Astrocyte (in vitro differentiated cells and primary cell): Measurements from ENCODE around the gene IYD. TPM values are rescaled to one million over a fixed set of nuclear protein-coding genes. Genes with fewer than 3 reads are reported as not detected.

Experiments used
- DNase-seq: peaks from one replicate; pipeline ENCODE4 v3.0.0-alpha.2; 2010; ENCODE audit warnings: low read depth
- FAIRE-seq: peaks from 2 replicates; lab custom pipeline; 2011; peaks lifted over from hg19 to GRCh38; lab: Jason Lieb, UNC
- H2AFZ ChIP-seq: 2 replicates; pipeline ENCODE4 v1.6.0; 2012; ENCODE audit warnings: low read depth, low read length, inconsistent platforms
- H3K27ac ChIP-seq: 2 replicates; pipeline ENCODE4 v1.5.1; 2011; ENCODE audit warnings: low read depth, low read length, inconsistent platforms
- H3K27me3 ChIP-seq: 2 replicates; pipeline ENCODE4 v1.6.0; 2011; ENCODE audit warnings: low read length, inconsistent platforms; ENCODE audit not compliant: insufficient read depth
- H3K36me3 ChIP-seq: 2 replicates; pipeline ENCODE4 v1.5.1; 2011; ENCODE audit warnings: low read length, inconsistent platforms; ENCODE audit not compliant: insufficient read depth
- H3K4me1 ChIP-seq: 2 replicates; pipeline ENCODE4 v1.5.1; 2011; ENCODE audit warnings: low read length, inconsistent platforms; ENCODE audit not compliant: insufficient read depth
- H3K4me2 ChIP-seq: 2 replicates; pipeline ENCODE4 v1.6.0; 2012; ENCODE audit warnings: low read length, inconsistent platforms
- H3K4me3 ChIP-seq: 2 replicates; pipeline ENCODE4 v1.5.1; 2011; ENCODE audit warnings: low read depth, mild to moderate bottlenecking, low read length, inconsistent platforms; ENCODE audit not compliant: insufficient read depth
- H3K79me2 ChIP-seq: 2 replicates; pipeline ENCODE4 v1.6.0; 2012; ENCODE audit warnings: mild to moderate bottlenecking, low read length, inconsistent platforms; ENCODE audit not compliant: insufficient read depth
- H3K9ac ChIP-seq: 2 replicates; pipeline ENCODE4 v1.6.0; 2012; ENCODE audit warnings: mild to moderate bottlenecking, low read length, inconsistent platforms
- H3K9me3 ChIP-seq: 2 replicates; pipeline ENCODE4 v1.5.1; 2012; ENCODE audit warnings: low read depth, mild to moderate bottlenecking, low read length, inconsistent platforms; ENCODE audit not compliant: insufficient read depth
- H4K20me1 ChIP-seq: 2 replicates; pipeline ENCODE4 v1.6.0; 2012; ENCODE audit warnings: low read length, inconsistent platforms; ENCODE audit not compliant: insufficient read depth
- H3K27ac Mint-ChIP-seq: one replicate; pipeline ENCODE4 v1.8.0; 2021; ENCODE audit warnings: mild to moderate bottlenecking, mixed read lengths; ENCODE audit not compliant: unreplicated experiment
- H3K27me3 Mint-ChIP-seq: one replicate; pipeline ENCODE4 v1.8.0; 2021; ENCODE audit warnings: low read depth, mixed read lengths; ENCODE audit not compliant: unreplicated experiment
- H3K36me3 Mint-ChIP-seq: one replicate; pipeline ENCODE4 v1.8.0; 2021; ENCODE audit warnings: low read depth, mixed read lengths; ENCODE audit not compliant: unreplicated experiment
- H3K4me1 Mint-ChIP-seq: one replicate; pipeline ENCODE4 v1.8.0; 2021; ENCODE audit warnings: low read depth, mixed read lengths; ENCODE audit not compliant: unreplicated experiment
- H3K4me3 Mint-ChIP-seq: one replicate; pipeline ENCODE4 v1.8.0; 2021; ENCODE audit warnings: mild to moderate bottlenecking, moderate library complexity, mixed read lengths; ENCODE audit not compliant: unreplicated experiment
- H3K9me3 Mint-ChIP-seq: one replicate; pipeline ENCODE4 v1.8.0; 2021; ENCODE audit warnings: mild to moderate bottlenecking, mixed read lengths; ENCODE audit not compliant: unreplicated experiment
- EZH2 ChIP-seq: IDR thresholded peaks from 2 replicates; pipeline ENCODE4 v1.6.1; 2012; ENCODE audit warnings: mild to moderate bottlenecking, low read length, inconsistent platforms; ENCODE audit not compliant: insufficient read depth
- total RNA-seq: library from RNA; stranded (reverse); gene quantifications from 2 replicates; pipeline ENCODE4 v1.2.1, GENCODE V29; 2021
- TF ChIP-seq, protein P1 (sequence below): IDR thresholded peaks from 2 replicates; pipeline ENCODE4 v1.5.1; 2011; ENCODE audit warnings: low read depth, mild to moderate bottlenecking, inconsistent platforms, low read length, moderate library complexity; ENCODE audit not compliant: insufficient read depth

Gene IYD
- total RNA-seq, 1 donor from 2014 or later: not detected

DNA sequence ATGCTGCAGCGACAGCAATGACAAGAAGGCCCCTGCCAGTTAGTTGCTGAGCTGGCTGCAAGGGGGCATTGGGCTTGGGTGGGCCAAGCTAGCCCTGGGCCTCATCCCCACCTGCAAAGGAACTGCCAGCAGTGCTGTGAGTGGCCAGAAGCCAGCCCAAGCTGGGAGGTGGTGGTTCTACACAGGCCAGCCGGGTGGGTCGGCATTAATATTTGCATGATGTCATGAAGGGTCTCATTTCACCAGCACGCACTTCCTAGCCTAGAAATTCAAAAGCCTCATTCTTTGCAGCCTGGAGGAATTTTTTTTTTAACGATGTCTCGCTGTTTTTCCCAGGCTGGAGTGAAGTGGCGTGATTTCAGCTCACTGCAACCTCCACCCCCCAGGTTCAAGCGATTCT lies 62.0 kb downstream of the IYD start:
- TF ChIP-seq, protein P1, sequence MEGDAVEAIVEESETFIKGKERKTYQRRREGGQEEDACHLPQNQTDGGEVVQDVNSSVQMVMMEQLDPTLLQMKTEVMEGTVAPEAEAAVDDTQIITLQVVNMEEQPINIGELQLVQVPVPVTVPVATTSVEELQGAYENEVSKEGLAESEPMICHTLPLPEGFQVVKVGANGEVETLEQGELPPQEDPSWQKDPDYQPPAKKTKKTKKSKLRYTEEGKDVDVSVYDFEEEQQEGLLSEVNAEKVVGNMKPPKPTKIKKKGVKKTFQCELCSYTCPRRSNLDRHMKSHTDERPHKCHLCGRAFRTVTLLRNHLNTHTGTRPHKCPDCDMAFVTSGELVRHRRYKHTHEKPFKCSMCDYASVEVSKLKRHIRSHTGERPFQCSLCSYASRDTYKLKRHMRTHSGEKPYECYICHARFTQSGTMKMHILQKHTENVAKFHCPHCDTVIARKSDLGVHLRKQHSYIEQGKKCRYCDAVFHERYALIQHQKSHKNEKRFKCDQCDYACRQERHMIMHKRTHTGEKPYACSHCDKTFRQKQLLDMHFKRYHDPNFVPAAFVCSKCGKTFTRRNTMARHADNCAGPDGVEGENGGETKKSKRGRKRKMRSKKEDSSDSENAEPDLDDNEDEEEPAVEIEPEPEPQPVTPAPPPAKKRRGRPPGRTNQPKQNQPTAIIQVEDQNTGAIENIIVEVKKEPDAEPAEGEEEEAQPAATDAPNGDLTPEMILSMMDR: no peak
- no peak for TF ChIP-seq EZH2
- Histone ChIP-seq H2AFZ (no peak overlapping the region), H3K27ac (no peak overlapping the region), H3K9ac (no peak overlapping the region), H3K4me1 (no peaks in the 10 kb centered on the region), H3K79me2 (no peaks in the 10 kb centered on the region), H3K4me2 (no peak overlapping the region), H3K9me3 (no peaks in the 10 kb centered on the region), H3K4me3 (no peak overlapping the region), H3K36me3 (no peaks in the 10 kb centered on the region), H3K27me3 (no peaks in the 10 kb centered on the region), H4K20me1 (no peaks in the 10 kb centered on the region)
- no peaks in the 10 kb centered on the region for H3K36me3 Mint-ChIP-seq
- H3K4me3 Mint-ChIP-seq: no peak overlapping the region
- H3K27me3 Mint-ChIP-seq: peaks cover 16% of the 10 kb centered on the region
- DNase-seq (no peak), FAIRE-seq (no peak)
- H3K4me1 Mint-ChIP-seq: peaks cover 5% of the 10 kb centered on the region
- no peak overlapping the region for H3K27ac Mint-ChIP-seq
- no peaks in the 10 kb centered on the region for H3K9me3 Mint-ChIP-seq

DNA sequence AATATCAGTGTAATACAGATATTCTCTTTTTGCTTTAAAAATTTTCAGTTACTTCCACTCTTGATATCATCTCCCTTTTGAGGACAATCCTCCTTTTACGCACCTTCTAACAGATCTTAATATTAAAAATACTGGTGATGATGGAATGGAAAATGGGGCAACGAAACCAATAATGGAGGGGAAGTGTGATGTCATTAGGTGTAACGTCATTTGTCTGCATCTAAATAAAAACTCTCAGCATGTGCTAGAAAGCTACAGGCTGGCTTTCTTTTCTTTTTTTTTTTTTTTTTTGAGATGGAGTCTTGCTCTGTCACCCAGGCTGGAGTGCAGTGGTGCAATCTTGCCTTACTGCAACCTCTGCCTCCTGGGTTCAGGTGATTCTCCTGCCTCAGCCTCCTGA lies 66.5 kb downstream of the IYD start:
- Histone ChIP-seq H3K4me3 (no peak overlapping the region), H2AFZ (no peak overlapping the region), H4K20me1 (no peaks in the 10 kb centered on the region), H3K9me3 (no peaks in the 10 kb centered on the region), H3K36me3 (no peaks in the 10 kb centered on the region), H3K27me3 (no peaks in the 10 kb centered on the region), H3K79me2 (no peaks in the 10 kb centered on the region), H3K27ac (no peak overlapping the region), H3K4me2 (no peak overlapping the region), H3K9ac (no peak overlapping the region), H3K4me1 (no peaks in the 10 kb centered on the region)
- no peaks in the 10 kb centered on the region for H3K36me3 Mint-ChIP-seq
- no peak overlapping the region for H3K4me3 Mint-ChIP-seq
- peaks cover 5% of the 10 kb centered on the region for H3K4me1 Mint-ChIP-seq
- H3K27ac Mint-ChIP-seq: no peak overlapping the region
- no peak for FAIRE-seq
- no peaks in the 10 kb centered on the region for H3K9me3 Mint-ChIP-seq
- DNase-seq: no peak
- TF ChIP-seq, protein P1: no peak
- no peak for TF ChIP-seq EZH2
- H3K27me3 Mint-ChIP-seq: peaks cover 13% of the 10 kb centered on the region

DNA sequence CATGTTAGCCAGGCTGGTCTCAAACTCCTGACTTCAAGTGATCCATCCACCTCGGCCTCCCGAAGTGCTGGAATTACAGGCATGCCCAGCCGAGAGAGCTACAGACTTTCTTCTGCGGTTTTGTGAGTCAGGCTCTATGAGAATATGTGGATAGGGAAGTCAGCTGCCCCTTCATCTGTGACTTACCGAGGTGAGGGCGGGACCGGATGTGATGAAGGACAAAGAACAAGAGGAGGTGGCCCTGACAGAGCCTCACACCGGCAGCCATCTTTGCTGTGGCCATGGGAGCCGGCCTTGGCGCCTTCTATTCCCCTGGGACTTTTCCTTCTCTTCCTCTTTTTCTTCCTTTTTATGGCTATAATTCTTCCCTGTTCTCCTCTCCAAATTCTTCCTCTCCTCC lies 67.0 kb downstream of the IYD start:
- no peak overlapping the region for H2AFZ ChIP-seq
- H3K27ac ChIP-seq: no peak overlapping the region
- no peaks in the 10 kb centered on the region for H3K79me2 ChIP-seq
- no peaks in the 10 kb centered on the region for H3K9me3 ChIP-seq
- Mint-ChIP-seq H3K9me3 (no peaks in the 10 kb centered on the region), H3K4me1 (peaks cover 5% of the 10 kb centered on the region), H3K36me3 (no peaks in the 10 kb centered on the region), H3K27me3 (peaks cover 13% of the 10 kb centered on the region), H3K4me3 (no peak overlapping the region), H3K27ac (no peak overlapping the region)
- H3K4me1 ChIP-seq: no peaks in the 10 kb centered on the region
- no peak overlapping the region for H3K9ac ChIP-seq
- no peaks in the 10 kb centered on the region for H4K20me1 ChIP-seq
- FAIRE-seq: no peak
- TF ChIP-seq, protein P1: no peak
- TF ChIP-seq EZH2: no peak
- H3K4me3 ChIP-seq: no peak overlapping the region
- no peak for DNase-seq
- no peaks in the 10 kb centered on the region for H3K36me3 ChIP-seq
- H3K4me2 ChIP-seq: no peak overlapping the region
- no peaks in the 10 kb centered on the region for H3K27me3 ChIP-seq
